CD14-positive monocyte (primary cell): ENCODE data around the gene CD37. TPM values are rescaled to one million over a fixed set of nuclear protein-coding genes. Genes with fewer than 3 reads are reported as not detected.

Experiments
- DNase-seq, 3 donors: peaks; one replicate each; pipeline ENCODE4 v3.0.0-alpha.2; 2011 to 2022
- H2AFZ ChIP-seq: 2 replicates; pipeline ENCODE4 v1.6.0; 2012; ENCODE audit warnings: mild to moderate bottlenecking, low read depth, low read length, inconsistent platforms; ENCODE audit not compliant: insufficient read depth, poor library complexity, severe bottlenecking
- H3K27ac ChIP-seq, 2 donors: 1 replicate in 1 of 2; 2 replicates in 1 of 2; pipeline ENCODE4 v1.5.1; 2012 to 2013; ENCODE audit warnings: low read length in 2 of 2, control low read depth in 1 of 2, inconsistent platforms in 1 of 2, low read depth in 1 of 2, mild to moderate bottlenecking in 1 of 2
- H3K27me3 ChIP-seq, 2 donors: one replicate each; pipeline versions ENCODE4 v1.6.0 to v1.6.1; 2011 to 2013; ENCODE audit warnings: low read length in 2 of 2; ENCODE audit not compliant: control insufficient read depth in 2 of 2, insufficient read depth in 2 of 2
- H3K36me3 ChIP-seq, 2 donors: replicated peaks in 1 of 2; 1 replicate in 1 of 2; 2 replicates in 1 of 2; pipeline versions ENCODE4 v1.5.1 to v1.6.1; 2012 to 2013; ENCODE audit warnings: low read length in 2 of 2, control low read depth in 1 of 2, inconsistent platforms in 1 of 2, mild to moderate bottlenecking in 1 of 2; ENCODE audit not compliant: insufficient read depth in 2 of 2, control insufficient read depth in 1 of 2
- H3K4me1 ChIP-seq, 2 donors: 1 replicate in 1 of 2; 2 replicates in 1 of 2; pipeline versions ENCODE4 v1.5.1 to v1.6.1; 2012 to 2013; ENCODE audit warnings: low read length in 2 of 2, control low read depth in 1 of 2, inconsistent platforms in 1 of 2, mild to moderate bottlenecking in 1 of 2, moderate library complexity in 1 of 2; ENCODE audit not compliant: insufficient read depth in 2 of 2, control insufficient read depth in 1 of 2
- H3K4me2 ChIP-seq: replicated peaks from 2 replicates; pipeline ENCODE3; 2012; ENCODE audit warnings: low read length, moderate library complexity, mild to moderate bottlenecking; ENCODE audit not compliant: poor library complexity, severe bottlenecking; ENCODE audit errors: extremely low read depth
- H3K4me3 ChIP-seq, 3 experiments: fragments of 200-600 bp in 1 of 3; sonication (generic) in 1 of 3; replicated peaks in 1 of 3; 1 replicate in 2 of 3; 2 replicates in 1 of 3; pipeline ENCODE4 v1.5.1; 2011 to 2013; ENCODE audit warnings: low read length in 3 of 3, mild to moderate bottlenecking in 3 of 3, control low read depth in 2 of 3, low read depth in 2 of 3, inconsistent platforms in 1 of 3, moderate library complexity in 1 of 3
- H3K79me2 ChIP-seq: 2 replicates; pipeline ENCODE4 v1.6.0; 2012; ENCODE audit warnings: mild to moderate bottlenecking, control low read depth, inconsistent platforms, low read length, moderate library complexity; ENCODE audit not compliant: insufficient read depth
- H3K9ac ChIP-seq: 2 replicates; pipeline ENCODE4 v1.6.0; 2017; ENCODE audit warnings: low read length, mild to moderate bottlenecking; ENCODE audit not compliant: insufficient read depth, poor library complexity, severe bottlenecking
- H3K9me3 ChIP-seq, 2 donors: replicated peaks in 1 of 2; 1 replicate in 1 of 2; 2 replicates in 1 of 2; pipeline versions ENCODE4 v1.5.1 to v1.6.1; 2012 to 2013; ENCODE audit warnings: low read length in 2 of 2, control low read depth in 1 of 2; ENCODE audit not compliant: control insufficient read depth in 1 of 2, insufficient read depth in 1 of 2
- H4K20me1 ChIP-seq: 2 replicates; pipeline ENCODE4 v1.6.0; 2012; ENCODE audit warnings: mild to moderate bottlenecking, low read length, control low read depth, moderate library complexity; ENCODE audit not compliant: insufficient read depth
- H3K27ac Mint-ChIP-seq, 7 donors: one replicate each; pipeline ENCODE4 v1.8.0; 2020; ENCODE audit warnings: mild to moderate bottlenecking in 7 of 7, mixed read lengths in 7 of 7, moderate library complexity in 6 of 7, inconsistent platforms in 2 of 7
- H3K27me3 Mint-ChIP-seq, 3 donors: one replicate each; pipeline ENCODE4 v1.8.0; 2021 to 2022; ENCODE audit warnings: low read depth in 3 of 3, mild to moderate bottlenecking in 3 of 3, mixed read lengths in 3 of 3, moderate library complexity in 3 of 3, inconsistent platforms in 1 of 3
- H3K36me3 Mint-ChIP-seq, 2 donors: one replicate each; pipeline ENCODE4 v1.8.0; 2020; ENCODE audit warnings: mixed read lengths in 2 of 2, inconsistent platforms in 1 of 2, mild to moderate bottlenecking in 1 of 2
- H3K4me1 Mint-ChIP-seq: one replicate; pipeline ENCODE4 v1.8.0; 2020; ENCODE audit warnings: mild to moderate bottlenecking, mixed read lengths
- H3K4me3 Mint-ChIP-seq, 2 donors: one replicate each; pipeline ENCODE4 v1.8.0; 2020; ENCODE audit warnings: mild to moderate bottlenecking in 2 of 2, mixed read lengths in 2 of 2, moderate library complexity in 1 of 2
- H3K9me3 Mint-ChIP-seq, 7 donors: one replicate each; pipeline ENCODE4 v1.8.0; 2020 to 2022; ENCODE audit warnings: mixed read lengths in 7 of 7, mild to moderate bottlenecking in 6 of 7, moderate library complexity in 6 of 7, inconsistent platforms in 2 of 7
- CTCF ChIP-seq: fragments of 200-600 bp; IDR thresholded peaks from one replicate; pipeline ENCODE4 v1.8.0; 2022; ENCODE audit warnings: antibody characterized with exemption, mild to moderate bottlenecking
- WGBS: methylation state at CpG from one replicate; pipeline ENCODE4 v1.1.5; 2013; ENCODE audit warnings: missing lambda C conversion rate; ENCODE audit not compliant: insufficient coverage; 5-methylcytosine and 5-hydroxymethylcytosine counted together
- intact Hi-C, 2 donors: fragments of 100-400 bp; cut with micrococcal nuclease; formaldehyde crosslinking; loops; one replicate each; pipeline versions ENCODE4 v1.15.0 to v1.15.1; 2023
- polyA plus RNA-seq, 3 donors: library from polyadenylated mRNA; depleted of rRNA in 1 of 3; unstranded in 2 of 3; stranded (reverse) in 1 of 3; fragments of 300-500 nt in 2 of 3; fragments of >200 nt in 1 of 3; fragmentation: Illumina TruSeq in 2 of 3; gene quantifications; 1 replicate in 2 of 3; 2 replicates in 1 of 3; pipeline ENCODE4 v1.2.3, GENCODE V29; 2012 to 2021

Gene CD37
- polyA plus RNA-seq, 3 donors: 147 to 380 (median 194) TPM

GRCh38 chr19:49363268-49364082 lies 28.3 kb downstream of the CD37 start, which contains the start of gene DKKL1:
DKKL1 (plus strand) TSS chr19:49363877; CDS start chr19:49363999, 122 bp downstream.
- Mint-ChIP-seq H3K4me1 (peaks cover 6% of the 10 kb centered on the region), H3K27me3 (peaks cover 16 to 24% (median 17%) of the 10 kb centered on the region in 3 donors), H3K27ac (peak within 1 kb of the TSS in 1 of 7 donors; percentile 35), H3K36me3 (no peaks in the 10 kb centered on the region), H3K4me3 (no peak within 1 kb of the TSS), H3K9me3 (peaks cover 2 to 15% (median 9%) of the 10 kb centered on the region in 7 donors)
- Histone ChIP-seq H3K27me3 (peaks cover 18 to 59% of the 10 kb centered on the region in 2 donors), H3K79me2 (no peaks in the 10 kb centered on the region), H3K9me3 (peaks cover 8 to 10% of the 10 kb centered on the region in 2 donors), H3K4me1 (peaks cover 12 to 27% of the 10 kb centered on the region in 2 donors), H3K36me3 (no peaks in the 10 kb centered on the region), H3K9ac (no peak within 1 kb of the TSS), H3K4me2 (peak within 1 kb of the TSS; percentile 61), H3K4me3 (peak within 1 kb of the TSS in 2 of 3 experiments; percentile 14 to 57), H3K27ac (no peak within 1 kb of the TSS), H2AFZ (peak within 1 kb of the TSS; percentile 57), H4K20me1 (no peaks in the 10 kb centered on the region)
- intact Hi-C loops: no loop called here
- TF ChIP-seq CTCF: no peak
- DNase-seq: peak; percentile 80 to 84 (median 81)
- 1% methylated on average over 46 of the region's 46 CpGs for WGBS

GRCh38 chr19:49364083-49364737 lies 29.0 kb downstream of the CD37 start:
- Mint-ChIP-seq H3K4me3 (no peak overlapping the region), H3K36me3 (no peaks in the 10 kb centered on the region)

More at GRCh38 chr19:49364083-49364737, 29.0 kb downstream of the CD37 start:
- Mint-ChIP-seq H3K27me3 (peaks cover 10 to 18% (median 11%) of the 10 kb centered on the region in 3 donors), H3K4me1 (peaks cover 6% of the 10 kb centered on the region), H3K27ac (peak overlapping the region in 1 of 7 donors; percentile 35), H3K9me3 (peaks cover 2 to 20% (median 15%) of the 10 kb centered on the region in 7 donors)
- Histone ChIP-seq H3K27ac (no peak overlapping the region), H3K4me1 (peaks cover 12 to 27% of the 10 kb centered on the region in 2 donors), H3K79me2 (no peaks in the 10 kb centered on the region), H4K20me1 (no peaks in the 10 kb centered on the region), H3K4me3 (peak overlapping the region in 1 of 3 experiments; percentile 57), H3K36me3 (no peaks in the 10 kb centered on the region), H3K4me2 (peak overlapping the region; percentile 61), H2AFZ (peak overlapping the region; percentile 57), H3K9me3 (peaks cover 14 to 18% of the 10 kb centered on the region in 2 donors), H3K9ac (no peak overlapping the region), H3K27me3 (peaks cover 18 to 59% of the 10 kb centered on the region in 2 donors)
- intact Hi-C loops: no loop called here
- DNase-seq: no peak
- no peak for TF ChIP-seq CTCF
- 73% methylated on average over 18 of the region's 27 CpGs for WGBS
